GM12872 (cell line): ENCODE data around the gene DACT3.

Experiments used
- TF ChIP-seq, protein P1 (sequence below): IDR thresholded peaks from 3 replicates; pipeline ENCODE4 v1.5.1; 2011; ENCODE audit warnings: low read depth, mild to moderate bottlenecking, low read length, moderate library complexity; ENCODE audit not compliant: insufficient read depth

The DACT3 gene

GRCh38 chr19:46608178-46608577 is 52.8 kb downstream of the DACT3 start:
- TF ChIP-seq, protein P1, sequence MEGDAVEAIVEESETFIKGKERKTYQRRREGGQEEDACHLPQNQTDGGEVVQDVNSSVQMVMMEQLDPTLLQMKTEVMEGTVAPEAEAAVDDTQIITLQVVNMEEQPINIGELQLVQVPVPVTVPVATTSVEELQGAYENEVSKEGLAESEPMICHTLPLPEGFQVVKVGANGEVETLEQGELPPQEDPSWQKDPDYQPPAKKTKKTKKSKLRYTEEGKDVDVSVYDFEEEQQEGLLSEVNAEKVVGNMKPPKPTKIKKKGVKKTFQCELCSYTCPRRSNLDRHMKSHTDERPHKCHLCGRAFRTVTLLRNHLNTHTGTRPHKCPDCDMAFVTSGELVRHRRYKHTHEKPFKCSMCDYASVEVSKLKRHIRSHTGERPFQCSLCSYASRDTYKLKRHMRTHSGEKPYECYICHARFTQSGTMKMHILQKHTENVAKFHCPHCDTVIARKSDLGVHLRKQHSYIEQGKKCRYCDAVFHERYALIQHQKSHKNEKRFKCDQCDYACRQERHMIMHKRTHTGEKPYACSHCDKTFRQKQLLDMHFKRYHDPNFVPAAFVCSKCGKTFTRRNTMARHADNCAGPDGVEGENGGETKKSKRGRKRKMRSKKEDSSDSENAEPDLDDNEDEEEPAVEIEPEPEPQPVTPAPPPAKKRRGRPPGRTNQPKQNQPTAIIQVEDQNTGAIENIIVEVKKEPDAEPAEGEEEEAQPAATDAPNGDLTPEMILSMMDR, result no peak

DNA sequence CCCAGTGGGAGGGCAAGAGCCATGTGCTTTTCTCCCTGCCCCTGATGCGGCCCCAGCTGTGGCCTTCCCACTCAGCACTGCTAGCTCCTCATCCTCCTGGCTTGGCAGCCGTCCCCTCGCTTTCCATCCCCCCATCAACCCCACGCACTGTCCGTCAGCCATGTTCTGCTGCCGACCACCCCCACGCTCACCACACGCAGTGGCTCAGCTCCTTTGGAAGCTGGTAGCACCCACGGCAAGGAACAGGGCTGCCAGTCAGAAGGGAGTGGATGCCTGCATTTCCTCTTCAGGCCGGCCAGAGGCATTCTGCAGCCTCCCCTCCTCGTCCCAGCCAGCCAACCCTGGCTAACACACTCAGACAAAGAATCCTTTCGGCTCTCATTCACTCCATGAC is 53.5 kb downstream of the DACT3 start:
- TF ChIP-seq, protein P1, result no peak

GRCh38 chr19:46606681-46607447 is 54.1 kb downstream of the DACT3 start:
- TF ChIP-seq, protein P1, result no peak

DNA sequence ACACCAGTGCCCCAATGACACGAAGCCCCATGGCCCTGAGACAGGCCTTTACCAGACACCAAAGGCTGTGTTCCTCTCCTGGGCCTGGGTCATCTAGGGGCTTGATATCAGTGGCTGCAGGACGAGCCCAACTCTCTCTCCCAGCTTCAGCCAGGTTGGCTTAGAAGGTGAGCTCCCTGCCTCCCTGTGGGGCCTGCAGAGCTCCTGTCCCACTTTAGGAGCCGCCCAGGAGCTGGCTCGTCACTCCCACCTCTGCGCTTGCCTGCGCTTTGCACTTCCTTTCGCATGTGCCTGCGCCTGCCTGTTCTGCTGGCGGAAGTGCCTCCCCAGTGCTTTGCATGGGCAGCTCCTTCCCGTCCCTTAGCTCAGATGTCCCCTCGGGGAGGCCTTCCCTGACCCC is 55.0 kb downstream of the DACT3 start:
- TF ChIP-seq, protein P1, result no peak

GRCh38 chr19:46605356-46605821 is 55.6 kb downstream of the DACT3 start:
- TF ChIP-seq, protein P1, result no peak

DNA sequence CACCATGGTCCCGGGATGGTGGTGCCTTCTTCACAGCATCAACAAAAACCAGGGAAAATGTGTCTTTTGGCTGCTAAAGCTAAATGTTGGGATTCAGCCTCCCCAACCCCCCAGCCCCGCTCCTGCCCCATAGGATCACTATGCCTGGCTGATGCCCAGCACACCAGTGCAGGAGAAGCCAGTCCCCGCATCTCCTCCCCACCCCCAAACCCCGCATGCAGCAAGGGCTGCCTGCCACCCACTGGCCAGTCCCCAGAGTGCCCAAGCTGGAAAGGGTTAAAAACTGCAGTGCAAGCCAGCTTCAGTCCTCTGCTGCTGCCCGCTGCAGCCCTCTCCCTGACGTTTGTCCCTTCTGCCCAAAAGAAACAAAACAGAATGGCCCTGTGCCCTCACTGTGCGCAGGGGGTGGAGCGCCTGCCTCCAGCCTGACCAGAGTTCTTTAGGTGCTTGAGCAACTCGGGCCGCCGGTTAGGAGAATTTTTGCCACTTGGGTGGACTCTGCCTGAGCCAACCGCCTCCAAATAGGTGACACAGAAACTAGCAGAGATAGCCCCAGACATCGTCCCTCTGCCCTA is 56.1 kb downstream of the DACT3 start:
- TF ChIP-seq, protein P1, result no peak

DNA sequence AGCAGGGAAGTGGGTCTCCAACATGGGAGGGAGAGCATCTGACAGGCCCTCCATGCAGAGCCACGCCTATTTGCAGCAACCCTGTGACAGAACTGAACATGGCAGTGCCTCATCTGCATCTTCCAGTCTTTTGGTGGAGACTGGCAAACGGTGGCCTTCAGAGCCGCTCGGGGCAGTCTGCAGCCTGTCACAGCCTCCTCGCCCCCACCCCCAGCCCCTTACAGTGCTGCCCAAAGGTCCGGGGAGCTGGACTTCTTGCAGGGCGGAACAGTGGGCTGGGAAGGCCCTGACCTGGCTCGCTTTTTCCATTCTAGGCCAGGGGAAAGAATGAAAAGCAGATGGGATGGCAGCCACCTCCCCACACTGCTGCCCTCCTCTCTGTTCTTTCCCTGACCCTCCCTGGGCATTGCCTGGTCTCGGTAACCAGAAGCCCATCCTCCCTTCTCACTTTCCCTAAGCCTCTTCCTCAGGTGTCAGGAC is 57.2 kb downstream of the DACT3 start:
- TF ChIP-seq, protein P1, result no peak
